Hematopoietic multipotent progenitor cell treated with erythropoietin and hydrocortisone succinate and interleukin-3 and kit ligand, for 6 days (in vitro differentiated cells): Measurements from ENCODE around the gene METAP2.
"Not testable (repeated sequence)": the region's sequence is repeated elsewhere in the genome, so short reads cannot be mapped to it uniquely, and the experiment has no call there.

Source experiments
- DNase-seq: peaks from one replicate; pipeline ENCODE4 v3.0.0-alpha.2; 2015

Gene METAP2

DNA sequence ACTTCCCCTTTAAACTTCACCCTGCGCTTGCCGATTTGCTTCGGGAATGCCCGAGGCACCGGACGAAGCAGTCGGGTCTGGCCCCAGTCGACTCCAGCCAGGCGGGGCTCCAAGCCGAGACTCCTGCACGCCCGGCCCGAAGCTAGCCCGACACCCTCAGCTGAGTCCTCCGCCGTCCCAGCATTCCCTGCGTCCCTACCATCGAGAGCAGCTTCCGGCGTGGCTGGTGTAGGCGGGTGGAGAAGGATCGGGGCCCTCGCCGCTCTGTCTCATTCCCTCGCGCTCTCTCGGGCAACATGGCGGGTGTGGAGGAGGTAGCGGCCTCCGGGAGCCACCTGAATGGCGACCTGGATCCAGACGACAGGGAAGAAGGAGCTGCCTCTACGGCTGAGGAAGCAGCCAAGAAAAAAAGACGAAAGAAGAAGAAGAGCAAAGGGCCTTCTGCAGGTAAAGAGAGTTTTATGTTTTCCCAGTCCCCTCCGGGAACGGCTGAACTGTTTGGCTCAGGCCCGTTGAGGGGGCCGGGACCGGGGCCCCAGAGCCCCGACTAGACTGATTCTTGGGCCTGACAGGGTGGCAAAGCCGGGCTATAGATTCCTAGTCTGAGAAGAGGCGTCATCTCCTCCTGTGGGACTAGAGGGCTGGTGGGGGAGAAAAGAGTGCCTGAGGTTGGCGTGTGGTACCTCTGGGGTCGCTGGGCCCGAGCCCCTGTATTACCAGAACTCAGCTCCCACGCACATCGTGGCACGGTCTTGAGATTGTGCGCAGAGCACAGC is at the start of gene METAP2:
Gene METAP2, plus strand, starts transcription at position 269 of the 776 bp plus-strand sequence. Its CDS starts 28 bp downstream, at position 297.
- peak; percentile 98 for DNase-seq

DNA sequence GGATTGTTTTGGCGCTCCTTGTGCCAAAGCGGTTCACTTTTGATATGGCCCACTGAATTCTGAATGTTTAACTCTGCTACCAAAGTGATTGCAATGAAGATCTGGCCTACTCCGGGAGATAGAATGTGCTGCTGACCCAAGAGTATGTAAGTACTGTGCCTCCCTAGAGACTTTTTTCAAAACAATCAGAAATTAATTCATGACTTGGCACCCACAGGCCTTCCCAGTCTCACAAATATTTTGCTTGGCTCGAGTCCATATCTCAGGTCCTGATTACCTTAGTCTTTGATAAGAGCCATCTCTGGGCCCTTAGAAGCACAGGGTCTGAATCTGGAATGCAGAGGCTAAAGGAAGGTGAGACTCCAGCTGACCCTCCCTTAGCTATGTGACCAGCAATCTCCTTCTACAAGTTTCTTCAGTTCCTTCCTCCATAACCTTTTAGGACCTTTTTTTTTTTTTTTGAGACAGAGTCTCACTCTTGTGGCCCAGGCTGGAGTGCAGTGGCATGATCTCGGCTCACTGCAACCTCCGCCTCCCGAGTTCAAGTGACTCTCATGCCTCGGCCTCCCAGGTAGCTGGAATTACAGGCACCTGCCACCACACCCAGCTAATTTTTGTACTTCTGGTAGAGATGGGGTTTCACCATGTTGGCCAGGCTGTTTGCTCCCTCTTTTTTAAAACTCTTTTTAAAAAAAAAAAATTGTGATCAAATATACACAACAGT is 49.5 kb upstream of the METAP2 start:
- DNase-seq, result no peak

DNA sequence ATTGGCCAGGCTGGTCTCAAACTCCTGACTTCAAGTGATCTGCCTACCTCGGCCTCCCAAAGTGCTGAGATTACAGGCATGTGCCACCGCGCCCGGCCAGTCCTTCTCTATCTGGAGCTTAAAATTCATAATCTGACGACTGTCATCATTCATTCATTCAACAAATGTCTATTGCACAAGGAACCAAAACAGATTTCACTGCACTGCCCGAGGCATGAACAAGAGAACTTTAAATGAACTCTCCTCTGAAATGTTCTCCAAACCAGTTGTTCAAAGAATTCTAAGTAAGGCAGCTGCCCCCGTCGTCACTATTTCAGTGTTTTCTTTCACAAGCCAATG is 44.8 kb upstream of the METAP2 start:
- DNase-seq, result no peak

DNA sequence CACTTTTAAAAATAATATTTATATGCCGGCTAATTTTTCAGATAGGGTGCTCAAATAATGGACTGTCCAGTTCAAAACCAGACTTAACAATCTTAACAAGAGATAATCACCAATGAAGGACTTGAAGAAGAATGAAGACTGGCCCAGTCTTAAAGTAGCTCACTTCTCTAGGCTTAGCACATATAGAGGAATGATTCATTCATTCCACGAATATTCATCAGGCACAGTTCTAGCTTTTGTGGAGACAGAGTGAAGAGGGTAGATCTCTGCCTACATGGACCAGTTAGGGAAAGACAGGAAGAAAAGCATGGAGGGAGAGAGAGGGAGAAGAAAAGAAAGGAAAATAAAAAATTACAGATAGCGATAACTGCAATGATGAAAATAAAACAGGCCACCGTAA is 42.8 kb upstream of the METAP2 start:
- no peak for DNase-seq

DNA sequence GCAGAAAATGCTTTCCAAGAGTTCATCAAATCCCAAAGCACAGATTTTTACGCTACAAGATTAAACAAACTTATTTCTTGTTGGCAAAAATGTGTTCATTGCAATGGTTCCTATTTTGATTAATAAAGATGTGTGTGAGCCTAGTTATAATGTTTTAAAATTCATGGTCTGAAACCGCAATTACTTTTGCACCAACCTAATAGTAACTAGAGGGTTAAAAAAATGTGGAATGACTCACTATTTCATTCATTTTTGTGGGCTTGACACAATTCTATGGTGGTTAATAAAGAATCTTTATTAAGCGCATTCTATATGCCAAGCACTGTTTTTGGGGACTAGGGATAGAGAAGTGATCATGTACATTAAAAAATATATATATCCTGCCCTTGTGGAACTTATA is 38.6 kb upstream of the METAP2 start:
- DNase-seq, result no peak

DNA sequence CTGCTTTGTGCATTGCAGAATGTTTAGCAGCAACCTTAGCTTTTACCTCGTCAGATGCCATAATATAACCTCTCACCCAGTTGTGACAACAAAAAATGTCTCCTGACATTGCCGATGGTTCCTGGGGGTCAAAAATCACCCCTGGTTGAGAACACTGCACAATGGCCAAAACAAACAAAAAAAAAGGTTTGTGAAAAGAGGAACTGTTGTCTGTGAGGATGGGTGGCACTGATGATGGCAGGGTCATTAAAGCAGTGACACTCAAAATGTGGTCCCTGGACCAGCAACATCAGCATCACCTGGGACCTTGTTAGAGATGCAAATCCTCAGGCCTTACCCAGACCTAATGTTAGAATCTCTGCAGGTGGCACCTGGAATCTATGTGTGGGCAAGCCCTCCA is 36.4 kb upstream of the METAP2 start:
- DNase-seq, result no peak

DNA sequence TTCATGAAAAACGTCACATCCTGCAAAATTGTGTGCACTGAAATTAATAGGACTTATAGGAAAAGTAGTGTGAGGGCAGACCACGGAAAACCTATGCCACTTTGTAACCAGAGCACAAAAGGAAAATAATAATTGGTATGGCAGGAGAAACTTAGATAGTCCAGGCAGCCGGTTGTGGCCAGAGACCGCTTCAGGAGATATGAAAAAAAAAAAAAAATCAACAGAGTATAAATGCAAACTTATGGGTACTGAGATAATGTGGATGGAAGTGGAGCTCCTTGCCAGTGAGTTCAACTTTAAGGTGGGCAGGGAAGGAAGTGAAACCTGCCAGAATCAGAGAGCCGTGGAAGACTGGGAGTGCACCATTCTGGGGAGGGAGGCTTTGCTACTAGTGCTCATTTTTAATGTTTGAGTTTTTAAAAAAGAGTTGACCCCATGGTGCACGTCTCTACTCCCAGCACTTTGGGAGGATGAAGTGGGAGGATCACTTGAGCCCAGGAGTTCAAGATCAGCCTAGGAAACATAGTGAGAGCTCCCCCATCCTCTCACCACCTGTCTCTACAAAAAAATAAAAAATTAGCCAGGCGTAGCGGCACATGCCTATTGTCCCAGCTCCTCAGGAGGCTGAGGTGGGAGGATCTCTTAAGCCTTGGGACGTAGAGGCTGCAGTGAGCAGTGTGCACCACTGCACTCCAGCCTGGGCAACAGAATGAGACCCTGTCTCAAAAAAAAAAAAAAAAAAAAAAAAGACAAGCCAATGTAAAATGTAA is 34.3 kb upstream of the METAP2 start:
- peak; percentile 74 for DNase-seq

DNA sequence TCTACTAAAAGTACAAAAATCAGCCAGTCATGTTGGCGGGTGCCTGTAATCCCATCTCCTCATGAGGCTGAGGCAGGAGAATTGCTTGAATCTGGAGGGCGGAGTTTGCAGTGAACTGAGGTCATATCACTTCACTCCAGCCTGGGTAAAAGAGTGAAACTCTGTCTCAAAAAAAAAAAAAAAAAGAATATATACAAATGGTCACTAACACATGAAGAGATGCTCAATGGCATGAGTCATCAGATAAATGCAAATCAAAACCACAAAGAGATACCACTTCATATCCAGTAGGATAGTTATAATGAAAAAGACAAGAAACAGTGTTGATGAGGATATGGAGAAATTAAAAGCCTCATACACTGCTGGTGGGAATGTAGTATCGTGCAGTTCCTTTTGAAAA is 33.6 kb upstream of the METAP2 start:
- peak; percentile 80 for DNase-seq

DNA sequence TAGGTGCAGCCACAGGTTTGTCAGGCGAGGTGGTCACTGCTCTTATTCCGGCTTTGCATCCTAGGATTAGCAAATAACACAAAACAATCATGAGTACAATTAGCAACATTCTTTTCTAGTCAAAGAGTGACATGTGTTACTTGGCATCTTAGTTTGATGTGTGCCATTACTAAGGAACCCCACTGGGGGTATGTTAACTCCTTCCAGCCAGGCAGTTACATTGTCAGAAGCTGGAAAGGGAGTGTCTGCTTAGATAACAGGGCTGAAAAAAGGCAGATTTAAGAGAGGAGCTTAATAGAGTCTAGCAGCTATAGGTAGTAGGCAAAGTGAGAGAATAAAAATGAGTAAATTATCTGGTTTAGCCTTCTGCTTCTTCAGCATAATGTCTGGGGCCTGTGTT is 30.5 kb upstream of the METAP2 start:
- peak; percentile 96 for DNase-seq

DNA sequence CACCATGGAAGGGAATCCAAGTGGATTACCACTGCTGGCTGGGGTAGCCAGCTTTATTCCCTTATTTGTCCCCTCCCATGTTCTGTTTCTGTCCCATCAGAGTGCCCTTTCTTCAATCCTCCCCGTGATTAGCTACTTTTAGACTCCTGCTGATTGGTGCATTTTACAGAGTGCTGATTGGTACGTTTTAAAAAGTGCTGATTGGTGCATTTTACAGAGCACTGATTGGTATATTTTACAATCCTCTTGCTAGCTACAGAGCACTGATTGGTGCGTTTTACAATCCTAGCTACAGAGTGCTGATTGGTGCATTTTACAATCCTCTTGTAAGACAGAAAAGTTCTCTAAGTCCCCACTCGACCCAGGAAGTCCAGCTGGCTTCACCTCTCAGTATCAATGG is 28.9 kb upstream of the METAP2 start:
- not testable (repeated sequence) for DNase-seq

DNA sequence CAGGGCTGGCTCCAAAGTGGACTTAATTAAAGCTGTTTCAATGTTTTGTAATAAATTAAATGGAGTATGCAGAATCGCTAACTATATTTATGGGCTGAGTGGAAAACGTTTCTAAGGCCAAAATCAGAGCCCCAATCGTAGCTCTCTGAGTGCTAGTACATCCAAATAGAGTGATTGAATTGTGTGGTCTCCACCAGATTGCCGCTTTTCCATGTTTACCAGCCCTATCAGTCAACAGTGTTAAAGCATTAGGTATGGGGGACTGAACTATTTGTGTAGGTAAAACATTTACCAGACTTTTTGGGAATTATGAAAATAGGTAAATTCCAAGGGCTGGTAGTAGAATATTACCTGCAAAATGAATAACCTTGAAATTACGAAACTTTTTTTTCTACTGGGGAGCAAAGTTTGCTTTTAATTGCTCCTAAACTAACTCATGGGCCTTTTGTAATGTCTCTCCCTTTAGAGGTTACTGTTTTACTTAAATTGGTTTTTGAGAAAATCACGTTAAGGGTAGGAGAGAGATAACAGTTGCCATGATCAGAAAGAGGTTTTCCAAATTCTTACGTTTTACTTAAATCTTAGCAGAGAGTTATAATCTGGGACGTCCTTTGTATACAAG is 28.0 kb upstream of the METAP2 start:
- no peak for DNase-seq

DNA sequence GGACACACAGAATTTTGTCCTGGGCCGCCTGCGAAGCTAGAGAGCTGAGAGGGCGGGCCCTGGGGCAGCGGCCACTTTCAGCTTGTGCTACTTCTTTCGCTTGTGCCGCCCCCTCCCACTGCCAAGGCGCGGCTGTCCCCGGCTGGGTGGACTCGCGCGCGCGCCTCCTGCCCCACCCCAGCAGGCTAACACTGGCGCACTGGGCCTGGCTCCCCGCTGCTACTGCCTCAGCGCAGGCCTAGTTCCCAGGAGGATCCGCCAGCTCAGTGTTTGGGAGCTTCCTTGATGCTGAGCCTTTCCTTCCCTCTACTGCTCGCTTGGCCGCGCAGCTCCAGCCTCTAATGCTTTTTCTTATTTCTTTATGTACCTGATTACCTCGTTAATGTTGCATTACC is 27.4 kb upstream of the METAP2 start:
- peak; percentile 43 for DNase-seq

DNA sequence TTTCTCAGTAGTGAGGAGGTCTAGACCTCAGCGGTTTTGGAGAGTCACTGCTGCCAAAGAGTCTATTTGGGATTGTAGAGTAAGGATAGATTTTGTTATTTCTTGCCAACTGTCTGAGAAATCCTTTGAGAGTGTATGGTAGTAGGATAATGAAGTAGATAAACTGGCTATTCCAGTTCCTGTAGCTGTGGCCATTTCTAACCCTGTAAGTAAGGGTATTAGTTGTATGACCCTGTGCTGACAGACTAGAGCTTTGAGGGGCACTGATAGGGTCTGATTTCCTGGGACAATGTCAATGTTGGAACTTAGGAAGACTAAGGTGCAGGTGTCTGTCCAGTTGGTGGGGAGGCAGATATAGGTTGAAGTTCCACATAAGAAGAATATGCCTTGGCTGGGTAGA is 24.3 kb upstream of the METAP2 start:
- not testable (repeated sequence) for DNase-seq

DNA sequence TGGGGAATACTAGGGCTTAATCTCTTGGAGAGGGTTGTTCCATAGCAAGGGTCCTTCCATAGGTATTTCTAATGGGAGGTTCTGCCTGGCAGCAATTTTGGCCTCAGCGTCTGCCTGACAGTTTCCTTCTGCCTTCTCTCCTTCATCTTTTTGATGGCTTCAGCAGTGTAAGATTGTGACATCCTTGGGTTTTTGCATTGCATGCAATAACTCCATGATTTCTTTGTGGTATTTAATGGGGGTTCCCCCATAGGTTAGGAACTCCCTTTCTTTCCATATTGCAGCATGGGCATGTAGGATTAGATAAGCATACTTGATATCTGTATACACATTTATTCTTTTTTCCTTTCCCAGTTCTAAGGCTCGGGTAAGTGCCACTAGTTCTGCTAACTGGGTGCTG is 21.5 kb upstream of the METAP2 start:
- peak; percentile 50 for DNase-seq

DNA sequence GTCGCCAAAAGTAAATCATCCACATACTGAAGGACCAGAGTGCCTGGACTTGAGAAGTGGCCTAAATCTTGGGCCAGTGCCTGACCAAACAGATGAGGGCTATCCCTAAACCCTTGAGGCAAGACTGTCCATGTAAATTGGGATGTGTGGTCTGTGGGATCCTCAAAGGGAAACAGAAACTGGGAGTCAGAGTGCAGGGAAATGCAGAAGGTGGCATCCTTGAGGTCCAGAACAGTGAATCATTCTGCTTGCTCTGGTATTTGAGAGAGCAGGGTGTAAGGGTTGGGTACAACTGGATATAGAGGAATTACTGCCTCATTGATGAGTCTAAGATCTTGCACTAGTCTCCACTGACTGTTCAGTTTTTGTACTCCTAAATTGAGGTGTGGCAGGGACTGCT is 20.1 kb upstream of the METAP2 start:
- DNase-seq, result not testable (repeated sequence)

DNA sequence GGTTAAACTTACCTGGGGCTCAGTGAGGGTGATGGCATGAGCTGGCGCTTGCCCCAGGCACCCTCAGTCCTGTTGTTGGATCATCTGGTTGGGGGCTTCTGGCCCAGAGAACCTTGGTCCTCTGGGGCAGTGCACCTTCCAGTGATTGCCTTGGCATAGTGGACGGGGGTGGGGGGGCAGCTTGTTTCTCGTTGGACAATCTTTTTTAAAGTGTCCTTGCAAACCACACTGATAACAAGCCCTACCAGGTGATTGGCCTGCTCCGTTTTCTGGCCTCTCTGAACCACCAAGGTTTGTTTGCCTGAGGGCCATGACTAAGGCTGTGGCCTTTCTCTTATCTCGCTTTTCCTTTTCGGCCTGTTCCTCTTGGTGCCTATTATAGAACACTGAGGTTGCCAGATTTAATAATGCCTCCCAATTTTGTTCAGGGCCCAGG is 19.2 kb upstream of the METAP2 start:
- peak; percentile 66 for DNase-seq

DNA sequence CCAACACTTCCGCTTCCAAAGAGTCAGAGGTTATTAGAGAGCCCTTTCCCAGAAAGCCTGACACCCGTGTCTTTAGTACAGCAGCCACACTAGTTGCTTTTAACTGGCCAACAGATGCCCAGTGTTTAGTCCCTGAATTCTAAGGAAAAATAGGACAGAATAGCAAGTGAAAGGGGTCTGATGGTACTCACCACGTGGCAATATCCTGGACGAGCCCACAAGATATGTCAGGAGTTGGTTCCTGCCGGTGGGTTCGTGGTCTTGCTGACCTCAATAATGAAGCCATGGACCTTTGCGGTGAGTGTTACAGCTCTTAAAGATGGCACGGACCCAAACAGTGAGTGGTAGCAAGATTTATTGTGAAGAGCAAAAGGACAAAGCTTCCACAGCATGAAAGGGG is 16.3 kb upstream of the METAP2 start:
- not testable (repeated sequence) for DNase-seq

DNA sequence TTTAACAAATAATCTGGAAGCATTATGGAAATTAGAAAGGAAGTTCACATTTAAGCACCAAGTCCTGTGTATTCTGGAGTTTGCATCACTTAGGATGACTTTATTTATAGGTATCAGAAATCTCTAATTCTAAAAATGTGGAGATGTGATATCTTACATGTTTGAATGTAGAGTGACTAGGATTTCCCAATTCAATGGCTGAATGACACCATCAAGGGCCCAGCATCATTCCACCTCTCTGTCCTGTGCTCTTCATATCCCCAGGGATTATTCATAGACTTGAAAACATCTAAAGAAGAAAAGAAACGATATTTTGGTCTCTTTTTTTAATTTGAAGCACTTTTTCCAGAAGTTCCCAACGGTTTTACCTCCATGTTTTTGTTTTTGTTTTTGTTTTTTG is 15.2 kb upstream of the METAP2 start:
- DNase-seq, result no peak

DNA sequence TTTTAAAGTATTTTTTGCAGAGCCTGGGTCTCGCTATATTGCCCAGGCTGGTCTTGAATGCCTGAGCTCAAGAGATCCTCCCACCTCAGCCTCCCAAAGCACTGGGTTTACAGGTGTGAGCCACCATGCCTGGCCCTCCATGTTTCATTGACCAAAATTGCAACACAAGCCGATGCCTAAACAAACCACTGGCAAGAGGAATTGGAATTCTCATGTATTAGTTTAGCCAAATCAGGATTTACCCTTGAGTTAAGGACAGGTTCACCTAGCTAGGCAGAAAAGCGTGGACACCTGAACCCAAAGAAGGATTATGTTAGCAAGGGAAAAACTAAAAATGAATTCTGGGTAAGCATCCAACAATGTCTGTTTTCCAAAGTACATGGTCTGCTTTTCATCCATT is 14.6 kb upstream of the METAP2 start:
- no peak for DNase-seq

DNA sequence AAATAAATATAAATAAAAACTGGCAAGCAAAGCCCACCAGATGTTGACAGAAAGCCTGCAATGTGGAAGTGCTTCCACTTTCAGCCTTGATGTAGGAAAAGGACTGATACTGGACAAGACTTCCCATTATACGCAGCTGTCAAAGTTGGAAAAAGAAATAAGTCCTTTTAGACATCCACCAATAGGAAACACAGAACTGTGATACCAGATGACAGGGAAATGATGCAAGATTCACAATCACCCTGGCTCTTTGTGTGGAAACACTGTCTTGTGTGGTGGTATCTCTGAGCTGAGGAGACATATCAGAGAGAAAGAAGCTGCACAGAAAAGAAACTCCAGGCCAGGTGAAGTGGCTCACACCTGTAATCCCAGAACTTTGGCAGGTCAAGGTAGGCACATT is 13.8 kb upstream of the METAP2 start:
- DNase-seq, result no peak

DNA sequence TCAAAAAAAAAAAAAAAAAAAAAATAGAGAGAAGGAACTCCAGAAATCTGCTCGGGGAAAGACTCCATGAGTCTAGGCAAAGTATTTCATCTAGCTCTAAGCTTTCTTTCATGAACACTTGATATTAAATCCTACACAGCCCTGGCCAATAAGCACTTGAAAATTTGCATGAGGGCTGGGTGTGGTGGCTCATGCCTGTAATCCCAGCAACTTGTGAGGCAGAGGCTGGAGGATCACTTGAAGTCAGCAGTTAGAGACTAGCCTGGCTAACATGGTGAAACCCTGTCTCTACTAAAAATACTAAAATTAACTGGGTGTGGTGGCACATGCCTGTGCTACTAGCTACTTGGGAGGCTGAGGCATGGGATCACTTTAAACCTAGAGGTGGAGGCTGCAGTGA is 13.1 kb upstream of the METAP2 start:
- peak; percentile 62 for DNase-seq

DNA sequence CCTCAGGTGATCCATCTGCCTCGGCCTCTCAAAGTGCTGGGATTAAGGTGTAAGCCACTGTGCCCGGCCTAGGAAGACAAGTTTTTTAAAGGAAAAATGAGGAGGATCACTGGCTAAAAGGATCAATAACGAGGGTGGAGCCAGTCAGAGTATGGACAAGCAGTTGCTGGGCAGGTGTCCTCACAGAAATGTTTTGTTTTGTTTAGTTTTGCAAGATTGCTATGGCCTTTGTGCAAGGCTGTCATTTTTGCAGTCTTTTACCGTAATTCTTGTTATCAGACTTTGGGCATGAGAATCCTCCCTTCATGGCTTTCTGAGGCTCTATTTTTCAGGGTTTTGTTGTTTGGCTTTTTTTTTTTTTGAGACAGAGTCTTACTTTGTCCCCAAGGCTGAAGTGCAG is 11.9 kb upstream of the METAP2 start:
- DNase-seq, result no peak

DNA sequence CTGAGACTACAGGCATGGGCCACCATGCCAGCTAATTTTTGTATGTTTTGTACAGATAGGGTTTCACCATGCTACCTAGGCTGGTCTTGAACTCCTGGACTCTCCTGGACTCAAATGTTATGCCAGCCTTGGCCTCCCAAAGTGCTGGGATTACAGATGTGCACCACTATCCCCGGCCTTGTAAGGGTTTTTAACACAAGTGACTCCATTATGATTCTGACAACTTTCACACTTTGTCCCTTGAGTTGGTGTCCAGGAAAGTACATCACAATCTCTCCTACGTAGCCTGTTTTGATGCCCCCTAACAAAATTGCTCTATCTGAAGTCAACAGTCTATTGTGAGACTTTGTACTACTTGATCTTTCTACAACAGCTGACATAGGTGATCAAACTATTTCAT is 11.4 kb upstream of the METAP2 start:
- no peak for DNase-seq
